ENCODE data around the gene NDRG3. TPM values are rescaled to one million over a fixed set of nuclear protein-coding genes. Genes with fewer than 3 reads are reported as not detected.

NDRG3 gene
- polyA plus RNA-seq, 1 experiment: 28.5 TPM

DNA sequence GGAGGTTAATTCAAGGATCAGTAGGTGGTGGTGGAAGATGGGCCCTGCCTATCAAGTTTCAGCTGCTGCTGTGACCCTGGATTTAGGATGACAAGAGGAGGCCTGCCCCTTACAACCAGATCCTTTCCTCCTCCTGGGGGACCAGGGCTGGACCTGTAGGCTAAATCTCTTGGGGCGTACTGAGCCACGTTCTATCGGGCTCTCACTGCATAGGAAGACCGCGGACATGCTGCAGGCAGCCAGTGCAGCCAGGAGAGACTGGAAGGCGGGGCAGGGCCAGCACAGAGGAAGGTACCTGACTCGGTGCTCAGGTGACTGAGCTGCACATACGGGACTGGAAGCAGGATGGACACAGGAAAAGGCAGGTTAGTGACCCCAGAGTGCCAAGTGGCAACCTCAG lies 91.4 kb downstream of the NDRG3 start:
- ChIA-PET CTCF (interaction anchor here (0.9 kb wide), 1 partner anchor 12 kb away, joined by 4 read pairs; no protein-coding TSS in a partner anchor), POLR2A (no interaction called here)
- TF ChIP-seq, protein P1, sequence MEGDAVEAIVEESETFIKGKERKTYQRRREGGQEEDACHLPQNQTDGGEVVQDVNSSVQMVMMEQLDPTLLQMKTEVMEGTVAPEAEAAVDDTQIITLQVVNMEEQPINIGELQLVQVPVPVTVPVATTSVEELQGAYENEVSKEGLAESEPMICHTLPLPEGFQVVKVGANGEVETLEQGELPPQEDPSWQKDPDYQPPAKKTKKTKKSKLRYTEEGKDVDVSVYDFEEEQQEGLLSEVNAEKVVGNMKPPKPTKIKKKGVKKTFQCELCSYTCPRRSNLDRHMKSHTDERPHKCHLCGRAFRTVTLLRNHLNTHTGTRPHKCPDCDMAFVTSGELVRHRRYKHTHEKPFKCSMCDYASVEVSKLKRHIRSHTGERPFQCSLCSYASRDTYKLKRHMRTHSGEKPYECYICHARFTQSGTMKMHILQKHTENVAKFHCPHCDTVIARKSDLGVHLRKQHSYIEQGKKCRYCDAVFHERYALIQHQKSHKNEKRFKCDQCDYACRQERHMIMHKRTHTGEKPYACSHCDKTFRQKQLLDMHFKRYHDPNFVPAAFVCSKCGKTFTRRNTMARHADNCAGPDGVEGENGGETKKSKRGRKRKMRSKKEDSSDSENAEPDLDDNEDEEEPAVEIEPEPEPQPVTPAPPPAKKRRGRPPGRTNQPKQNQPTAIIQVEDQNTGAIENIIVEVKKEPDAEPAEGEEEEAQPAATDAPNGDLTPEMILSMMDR (IDR thresholded peaks at IDR 0.05; ENCODE audit: insufficient read depth, low read depth, low read length): no peak
- no peak for DNase-seq (ENCODE audit: low read depth)
- Histone ChIP-seq H3K4me3 (ENCODE audit: low read depth, low read length) (no peak overlapping the region), H3K36me3 (ENCODE audit: control insufficient read depth, insufficient read depth, low read length) (no peaks in the 10 kb centered on the region; the same call in 1 of the 2 replicates), H3K27me3 (ENCODE audit: control insufficient read depth, insufficient read depth, low read length) (no peaks in the 10 kb centered on the region)

DNA sequence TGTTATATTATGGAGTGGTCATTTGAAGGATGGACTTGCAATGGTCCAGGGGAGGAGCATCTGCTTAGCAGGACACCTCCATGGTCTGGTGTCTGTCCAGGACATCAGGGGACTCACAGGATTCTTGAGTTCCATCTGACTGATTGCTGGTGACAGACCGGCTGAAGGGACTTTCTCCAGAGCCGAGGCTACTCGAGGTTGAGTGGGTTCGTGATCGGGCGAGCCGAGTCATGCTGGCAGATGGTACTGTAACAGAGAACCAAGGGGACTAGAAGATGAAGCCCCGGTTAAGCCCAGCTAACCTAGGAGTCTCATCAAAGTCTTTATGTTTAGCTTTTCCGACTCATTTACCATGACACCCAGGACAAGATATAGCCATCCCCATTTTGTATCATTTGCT lies 92.4 kb downstream of the NDRG3 start:
- H3K27me3 ChIP-seq (ENCODE audit: control insufficient read depth, insufficient read depth, low read length): no peaks in the 10 kb centered on the region
- DNase-seq (ENCODE audit: low read depth): no peak
- H3K4me3 ChIP-seq (ENCODE audit: low read depth, low read length): no peak overlapping the region
- TF ChIP-seq, protein P1 (IDR thresholded peaks at IDR 0.05; ENCODE audit: insufficient read depth, low read depth, low read length): no peak
- POLR2A ChIA-PET: no interaction called here
- CTCF ChIA-PET: no interaction called here
- H3K36me3 ChIP-seq (ENCODE audit: control insufficient read depth, insufficient read depth, low read length): no peaks in the 10 kb centered on the region

DNA sequence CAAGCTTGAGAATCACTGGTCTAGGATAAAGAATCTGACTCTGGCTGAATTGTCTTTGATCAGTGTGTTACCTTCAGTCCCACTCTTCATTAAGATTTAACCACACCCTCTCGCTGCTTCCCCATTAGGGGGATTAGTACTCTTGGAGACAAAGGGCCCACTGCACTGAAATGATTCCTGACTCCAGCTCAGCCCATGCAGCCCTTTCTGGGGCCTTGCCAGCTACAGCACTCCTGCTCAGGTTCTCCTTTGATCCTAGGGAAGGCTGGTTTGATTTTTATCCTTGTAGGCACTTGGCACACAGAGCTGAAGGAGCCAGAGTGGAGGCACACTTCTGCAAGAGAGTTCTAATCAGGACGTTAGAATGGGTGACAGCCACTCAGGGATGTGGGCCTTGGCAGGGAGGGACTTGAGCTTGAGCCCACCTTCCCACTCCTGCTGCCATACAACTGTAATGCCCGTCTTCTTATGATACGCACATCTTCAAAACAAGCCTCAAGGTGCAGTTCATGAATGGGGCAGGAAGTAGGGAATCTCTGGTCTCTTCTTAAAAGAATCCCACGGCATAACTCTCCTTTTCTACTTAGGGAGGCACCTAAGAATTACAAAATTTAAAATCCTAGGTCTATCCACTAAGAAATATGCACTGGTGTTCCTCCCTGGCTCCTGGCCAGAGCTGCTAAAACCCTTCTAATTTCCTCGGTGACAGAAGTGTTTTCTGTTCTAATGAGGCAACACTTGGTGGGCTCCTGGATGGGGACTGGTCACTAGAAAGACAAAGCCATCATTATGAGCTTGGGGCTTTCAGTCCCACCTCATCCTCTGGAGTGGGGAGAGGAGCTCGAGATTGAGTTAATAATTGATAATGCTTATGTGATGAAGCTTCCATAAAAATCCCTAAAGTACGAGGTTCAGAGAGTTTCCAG lies 98.4 kb downstream of the NDRG3 start:
- Histone ChIP-seq H3K4me3 (ENCODE audit: low read depth, low read length) (no peak overlapping the region), H3K36me3 (ENCODE audit: control insufficient read depth, insufficient read depth, low read length) (no peaks in the 10 kb centered on the region), H3K27me3 (ENCODE audit: control insufficient read depth, insufficient read depth, low read length) (no peaks in the 10 kb centered on the region)
- TF ChIP-seq, protein P1 (IDR thresholded peaks at IDR 0.05; ENCODE audit: insufficient read depth, low read depth, low read length): no peak
- ChIA-PET POLR2A (no interaction called here), CTCF (interaction anchor here (1.2 kb wide), 1 partner anchor 9 kb away, joined by 3 read pairs; no protein-coding TSS in a partner anchor)
- no peak for DNase-seq (ENCODE audit: low read depth)

DNA sequence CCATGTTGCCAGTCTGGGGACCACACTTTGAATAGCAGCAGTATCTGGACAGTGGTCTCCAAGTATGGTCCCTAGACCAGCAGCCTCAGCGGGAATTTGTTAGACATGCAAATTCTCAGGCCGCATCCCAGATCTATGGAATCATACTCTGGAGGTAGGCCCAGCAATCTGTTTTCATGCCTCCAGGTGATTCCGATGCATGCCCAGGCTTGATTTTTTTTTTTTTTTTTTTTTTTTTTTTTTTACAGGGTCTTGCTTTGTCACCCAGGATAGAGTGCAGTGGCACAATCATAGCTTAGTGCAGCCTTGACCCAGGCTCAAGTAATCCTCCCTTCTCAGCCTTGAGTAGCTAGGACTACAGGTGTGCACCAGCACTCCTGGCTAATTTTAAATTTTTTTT lies 99.2 kb downstream of the NDRG3 start:
- no peak overlapping the region for H3K4me3 ChIP-seq (ENCODE audit: low read depth, low read length)
- H3K36me3 ChIP-seq (ENCODE audit: control insufficient read depth, insufficient read depth, low read length): no peaks in the 10 kb centered on the region
- CTCF ChIA-PET: no interaction called here
- DNase-seq (ENCODE audit: low read depth): no peak
- no peaks in the 10 kb centered on the region for H3K27me3 ChIP-seq (ENCODE audit: control insufficient read depth, insufficient read depth, low read length)
- POLR2A ChIA-PET: no interaction called here
- TF ChIP-seq, protein P1 (IDR thresholded peaks at IDR 0.05; ENCODE audit: insufficient read depth, low read depth, low read length): no peak

DNA sequence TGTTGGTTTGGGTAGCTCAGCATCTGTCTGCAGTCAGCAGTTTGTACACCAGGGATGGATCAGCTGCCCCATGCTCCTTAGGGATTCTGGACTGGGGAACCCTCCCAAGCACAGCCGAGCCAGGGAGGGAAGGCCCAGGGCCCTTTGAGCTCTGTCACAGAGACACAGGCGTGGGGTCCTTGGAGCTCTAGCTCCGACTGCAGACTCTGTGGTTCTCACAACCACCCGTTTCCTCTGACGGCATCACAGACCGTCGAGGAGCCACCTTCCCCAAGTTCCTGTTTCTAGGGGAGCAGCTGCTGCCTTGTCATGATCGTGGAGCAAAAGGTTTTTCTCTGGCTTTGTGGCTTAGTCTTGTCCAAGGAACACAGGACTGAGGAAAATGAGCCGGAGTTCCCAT lies 99.9 kb downstream of the NDRG3 start, which contains the start of gene SLA2:
TSS of gene SLA2 (minus strand) at position 199 of the 400 bp plus-strand sequence. CDS start 4,861 bp downstream, outside the sequence.
- CTCF ChIA-PET: no interaction called here
- TF ChIP-seq, protein P1 (IDR thresholded peaks at IDR 0.05; ENCODE audit: insufficient read depth, low read depth, low read length): no peak
- POLR2A ChIA-PET: no interaction called here
- no peak within 1 kb of the TSS for H3K4me3 ChIP-seq (ENCODE audit: low read depth, low read length)
- no peaks in the 10 kb centered on the region for H3K27me3 ChIP-seq (ENCODE audit: control insufficient read depth, insufficient read depth, low read length)
- no peaks in the 10 kb centered on the region for H3K36me3 ChIP-seq (ENCODE audit: control insufficient read depth, insufficient read depth, low read length)
- no peak for DNase-seq (ENCODE audit: low read depth)
